ENCODE data around the gene PRCD.
"Not testable (repeated sequence)": the region's sequence is repeated elsewhere in the genome, so short reads cannot be mapped to it uniquely, and the experiment has no call there.

The PRCD gene

GRCh38 chr17:76558198-76559095 is 18.6 kb downstream of the PRCD start:
- no peak for FAIRE-seq

- not testable (repeated sequence) for FAIRE-seq
These were observed 19.6 kb downstream of the PRCD start for GRCh38 chr17:76559460-76559859.

- FAIRE-seq = no peak
These were observed 20.4 kb downstream of the PRCD start for GRCh38 chr17:76560036-76560876.

- no peak for FAIRE-seq
These were observed 21.0 kb downstream of the PRCD start for GRCh38 chr17:76560877-76561221.

- no peak for FAIRE-seq
These were observed 21.5 kb downstream of the PRCD start for GRCh38 chr17:76561332-76561731.

- no peak for FAIRE-seq
These were observed 22.0 kb downstream of the PRCD start for GRCh38 chr17:76561799-76562268.

- no peak for FAIRE-seq
These were observed 22.9 kb downstream of the PRCD start for GRCh38 chr17:76562734-76563148.

GRCh38 chr17:76563359-76563758 is 23.5 kb downstream of the PRCD start:
- FAIRE-seq = not testable (repeated sequence)

GRCh38 chr17:76564991-76565727 is 25.3 kb downstream of the PRCD start:
- FAIRE-seq = not testable (repeated sequence)

- FAIRE-seq = no peak
These were observed 26.1 kb downstream of the PRCD start for GRCh38 chr17:76565728-76566612.

- no peak for FAIRE-seq
These were observed 26.7 kb downstream of the PRCD start for GRCh38 chr17:76566613-76566943.

- FAIRE-seq = no peak
These were observed 27.2 kb downstream of the PRCD start for GRCh38 chr17:76566988-76567431.

- no peak for FAIRE-seq
These were observed 28.0 kb downstream of the PRCD start for GRCh38 chr17:76567634-76568432.

GRCh38 chr17:76568811-76569221 is 29.0 kb downstream of the PRCD start:
- no peak for FAIRE-seq

GRCh38 chr17:76569607-76570279 is 29.9 kb downstream of the PRCD start:
- no peak for FAIRE-seq

- FAIRE-seq = no peak
These were observed 30.6 kb downstream of the PRCD start for GRCh38 chr17:76570457-76570856.

- FAIRE-seq = no peak
These were observed 31.1 kb downstream of the PRCD start for GRCh38 chr17:76570877-76571471.

- no peak for FAIRE-seq
These were observed 32.5 kb downstream of the PRCD start for GRCh38 chr17:76572201-76572910.

GRCh38 chr17:76573096-76573495 is 33.3 kb downstream of the PRCD start:
- FAIRE-seq = no peak
